Right lobe of liver (tissue), 6 donors: Measurements from ENCODE around the gene CKAP5. TPM values are rescaled to one million over a fixed set of nuclear protein-coding genes. Genes with fewer than 3 reads are reported as not detected.

Experiments
- ATAC-seq, 4 donors: fragments of 200-7000 bp; cut with Tn5 transposase; one replicate each; pipeline ENCODE4 v1.9.1; 2020; ENCODE audit warnings: mild to moderate bottlenecking in 4 of 4, moderate library complexity in 4 of 4
- DNase-seq, 3 donors: peaks; one replicate each; pipeline ENCODE4 v3.0.0-alpha.2; 2020
- H3K27ac ChIP-seq, 3 donors: fragments of 200-600 bp; one replicate each; pipeline ENCODE4 v1.8.0; 2022
- H3K27me3 ChIP-seq, 2 donors: fragments of 200-600 bp; one replicate each; pipeline ENCODE4 v1.8.0; 2022
- H3K36me3 ChIP-seq, 4 donors: fragments of 200-600 bp; sonication (generic) in 1 of 4; one replicate each; pipeline versions ENCODE4 v1.5.1 to v1.8.0; 2017 to 2022; ENCODE audit warnings: control low read depth in 1 of 4
- H3K4me1 ChIP-seq, 4 donors: fragments of 200-600 bp; sonication (generic) in 1 of 4; one replicate each; pipeline versions ENCODE4 v1.5.1 to v1.8.0; 2017 to 2022; ENCODE audit warnings: control low read depth in 1 of 4
- H3K4me3 ChIP-seq, 3 donors: fragments of 200-600 bp; one replicate each; pipeline ENCODE4 v1.8.0; 2022
- H3K9me3 ChIP-seq, 4 donors: fragments of 200-600 bp; sonication (generic) in 1 of 4; one replicate each; pipeline versions ENCODE4 v1.5.1 to v1.8.0; 2017 to 2022; ENCODE audit warnings: control low read depth in 1 of 4
- POLR2A ChIP-seq: fragments of 450-650 bp; IDR thresholded peaks from one replicate; pipeline ENCODE4 v1.6.1; 2017; ENCODE audit warnings: antibody characterized with exemption, mild to moderate bottlenecking
- WGBS: methylation state at CpG from one replicate; pipeline ENCODE4 v1.1.6; 2018; ENCODE audit warnings: low coverage, low lambda C conversion rate; ENCODE audit not compliant: insufficient coverage; ENCODE audit errors: missing lambda C conversion rate; 5-methylcytosine and 5-hydroxymethylcytosine counted together
- intact Hi-C, 2 donors: fragments of 100-400 bp; cut with DNase I; formaldehyde crosslinking; loops; one replicate each; pipeline versions ENCODE4 v1.11.2 to v1.14.1; 2022
- total RNA-seq, 6 experiments: library from RNA; depleted of rRNA in 2 of 6; stranded (reverse); fragments of >200 nt in 2 of 6; fragmentation: NEBNext Ultra II Directional in 3 of 6; extraction: Animal tissue kit (Norgen Biotek cat#: 25700) in 3 of 6; gene quantifications; one replicate each; pipeline versions ENCODE4 v1.1.0 to v1.2.4, GENCODE V29; 2016 to 2023
- TF ChIP-seq, protein P1 (sequence below), 4 donors: fragments of 200-600 bp in 3 of 4; fragments of 450-650 bp in 1 of 4; IDR thresholded peaks; one replicate each; pipeline versions ENCODE4 v1.5.1 to v1.8.0; 2016 to 2022; ENCODE audit warnings: antibody characterized with exemption in 4 of 4, mild to moderate bottlenecking in 2 of 4
- donor health status: DM: no; HTN: yes; CAD: no.
- donor health status: DM: no; HTN: no; CAD: no.
- donor health status: DM: no; HTN: no; CAD: no.
- donor health status: DM: no; HTN: yes; CAD: no.
- donor health status: DM: no; HTN: yes; CAD: no.

Gene CKAP5
- total RNA-seq, 6 experiments from 2014 or later, result 12.9 to 30.2 (median 21.2) TPM

DNA sequence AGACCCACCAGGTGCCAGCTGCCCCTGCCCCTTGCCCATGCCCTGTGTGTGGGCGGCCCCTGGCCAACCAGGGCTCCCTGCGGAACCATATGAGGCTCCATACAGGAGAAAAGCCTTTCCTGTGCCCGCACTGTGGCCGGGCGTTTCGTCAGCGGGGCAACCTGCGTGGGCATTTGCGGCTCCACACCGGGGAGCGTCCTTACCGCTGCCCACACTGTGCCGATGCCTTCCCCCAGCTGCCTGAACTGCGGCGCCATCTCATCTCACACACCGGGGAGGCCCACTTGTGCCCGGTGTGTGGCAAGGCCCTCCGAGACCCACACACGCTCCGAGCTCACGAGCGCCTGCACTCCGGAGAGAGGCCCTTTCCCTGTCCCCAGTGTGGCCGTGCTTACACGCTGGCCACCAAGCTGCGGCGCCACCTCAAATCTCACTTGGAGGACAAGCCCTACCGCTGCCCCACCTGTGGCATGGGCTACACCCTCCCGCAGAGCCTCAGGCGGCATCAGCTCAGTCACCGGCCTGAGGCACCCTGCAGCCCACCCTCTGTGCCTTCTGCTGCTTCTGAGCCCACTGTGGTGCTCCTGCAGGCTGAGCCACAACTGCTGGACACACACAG, 140.9 kb downstream of the CKAP5 start:
- Histone ChIP-seq H3K9me3 (no peaks in the 10 kb centered on the region), H3K36me3 (peaks cover 6 to 47% (median 21%) of the 10 kb centered on the region in 4 donors), H3K4me1 (peaks cover 0 to 13% (median 7%) of the 10 kb centered on the region in 4 donors), H3K4me3 (no peak overlapping the region), H3K27me3 (no peaks in the 10 kb centered on the region), H3K27ac (no peak overlapping the region)
- 95% methylated on average over 7 of the region's 31 CpGs for WGBS
- intact Hi-C loops, result no loop called here
- ATAC-seq (no peak), DNase-seq (no peak)
- TF ChIP-seq POLR2A, result no peak
- TF ChIP-seq, protein P1, sequence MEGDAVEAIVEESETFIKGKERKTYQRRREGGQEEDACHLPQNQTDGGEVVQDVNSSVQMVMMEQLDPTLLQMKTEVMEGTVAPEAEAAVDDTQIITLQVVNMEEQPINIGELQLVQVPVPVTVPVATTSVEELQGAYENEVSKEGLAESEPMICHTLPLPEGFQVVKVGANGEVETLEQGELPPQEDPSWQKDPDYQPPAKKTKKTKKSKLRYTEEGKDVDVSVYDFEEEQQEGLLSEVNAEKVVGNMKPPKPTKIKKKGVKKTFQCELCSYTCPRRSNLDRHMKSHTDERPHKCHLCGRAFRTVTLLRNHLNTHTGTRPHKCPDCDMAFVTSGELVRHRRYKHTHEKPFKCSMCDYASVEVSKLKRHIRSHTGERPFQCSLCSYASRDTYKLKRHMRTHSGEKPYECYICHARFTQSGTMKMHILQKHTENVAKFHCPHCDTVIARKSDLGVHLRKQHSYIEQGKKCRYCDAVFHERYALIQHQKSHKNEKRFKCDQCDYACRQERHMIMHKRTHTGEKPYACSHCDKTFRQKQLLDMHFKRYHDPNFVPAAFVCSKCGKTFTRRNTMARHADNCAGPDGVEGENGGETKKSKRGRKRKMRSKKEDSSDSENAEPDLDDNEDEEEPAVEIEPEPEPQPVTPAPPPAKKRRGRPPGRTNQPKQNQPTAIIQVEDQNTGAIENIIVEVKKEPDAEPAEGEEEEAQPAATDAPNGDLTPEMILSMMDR (IDR thresholded peaks at IDR 0.05), result no peak

DNA sequence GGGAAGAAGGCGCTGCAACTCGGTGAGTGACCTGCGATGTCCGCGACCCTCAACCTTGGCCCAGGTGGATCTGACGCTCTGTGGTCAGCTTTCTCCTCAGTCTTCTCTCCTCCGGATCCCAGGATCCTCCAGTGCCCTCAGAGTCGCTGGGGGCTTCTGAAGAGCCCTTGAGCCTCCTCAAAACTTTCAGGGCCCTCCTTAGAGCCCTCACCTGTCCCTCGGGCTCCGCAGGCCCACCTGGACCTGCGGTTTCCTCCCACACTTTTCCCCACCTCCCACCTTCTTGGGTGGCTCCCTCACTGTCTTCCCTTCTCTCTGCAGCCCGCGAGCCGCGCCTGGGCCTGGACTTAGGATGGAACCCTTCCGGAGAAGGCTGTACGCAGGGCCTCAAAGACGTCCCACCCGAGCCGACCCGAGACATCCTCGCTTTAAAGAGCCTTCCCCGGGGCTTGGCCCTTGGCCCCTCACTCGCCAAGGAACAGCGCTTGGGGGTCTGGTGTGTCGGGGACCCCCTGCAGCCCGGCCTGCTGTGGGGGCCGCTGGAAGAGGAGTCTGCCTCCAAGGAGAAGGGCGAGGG, 144.9 kb downstream of the CKAP5 start:
- Histone ChIP-seq H3K27ac (peak overlapping the region; percentile 84 to 94 (median 85)), H3K4me3 (peak overlapping the region; percentile 89 to 97 (median 95)), H3K36me3 (peaks cover 6 to 42% (median 21%) of the 10 kb centered on the region in 4 donors), H3K27me3 (no peaks in the 10 kb centered on the region), H3K9me3 (no peaks in the 10 kb centered on the region), H3K4me1 (peaks cover 0 to 47% (median 23%) of the 10 kb centered on the region in 4 donors)
- TF ChIP-seq, protein P1 (IDR thresholded peaks at IDR 0.05), result no peak
- ATAC-seq, result no peak
- intact Hi-C loops, result no loop called here
- under 1% methylated on average over 15 of the region's 29 CpGs for WGBS
- no peak for DNase-seq

DNA sequence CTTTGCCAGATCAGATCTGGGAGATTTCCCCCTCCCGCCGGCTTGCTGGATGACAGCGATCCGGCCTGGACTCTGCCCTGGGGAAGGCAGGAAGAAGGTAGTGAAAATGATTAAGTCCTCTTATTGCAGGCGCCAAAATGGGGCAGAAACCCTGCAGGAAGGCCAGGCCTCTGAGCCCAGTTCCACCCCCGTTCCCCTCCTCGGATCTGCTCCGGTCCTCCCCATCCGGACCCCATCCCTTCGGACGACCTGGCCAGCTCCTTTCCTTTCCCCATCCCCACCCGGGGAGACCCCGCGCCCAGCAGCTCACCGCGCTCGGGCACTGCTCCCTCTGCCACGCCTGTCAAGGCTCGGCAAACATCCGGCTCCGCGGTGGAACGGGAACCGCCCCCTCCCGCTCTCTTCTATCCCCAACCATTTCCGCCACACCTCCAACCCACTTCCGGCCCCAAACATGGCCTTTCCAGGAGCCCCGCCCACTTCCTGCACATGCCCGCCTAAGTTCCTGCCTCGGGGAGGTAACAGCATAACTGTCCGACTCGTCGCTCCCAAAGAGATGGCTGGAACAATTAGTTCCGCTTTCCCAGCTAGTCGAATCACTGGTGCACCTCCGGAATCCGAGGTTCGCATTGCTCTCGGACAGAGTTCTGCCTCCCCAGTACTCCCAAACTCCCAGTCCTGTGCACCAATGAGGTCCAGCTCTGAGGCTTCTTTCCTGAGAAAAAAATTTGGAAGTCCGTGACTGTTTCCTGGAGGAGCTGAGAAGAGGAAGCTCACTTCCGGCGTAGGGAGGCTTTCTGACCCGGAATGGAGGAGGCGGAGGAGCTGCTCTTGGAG, 145.6 kb downstream of the CKAP5 start, which contains the start of the genes ARHGAP1 and ZNF408:
Gene ARHGAP1 (minus strand): TSS at position 379 of the 837 bp plus-strand sequence. CDS start 4,512 bp downstream, outside the sequence.
Gene ZNF408 (plus strand): TSS at position 791 of the 837 bp plus-strand sequence. CDS start 17 bp downstream, at position 808.
- H3K27ac ChIP-seq, result peak within 1 kb of the TSS; percentile 84 to 94 (median 85)
- no peaks in the 10 kb centered on the region for H3K27me3 ChIP-seq
- H3K4me1 ChIP-seq, result peaks cover 0 to 54% (median 26%) of the 10 kb centered on the region in 4 donors
- peak within 1 kb of the TSS; percentile 89 to 97 (median 95) for H3K4me3 ChIP-seq
- H3K9me3 ChIP-seq, result no peaks in the 10 kb centered on the region
- WGBS, result 0% methylated on average over 30 of the region's 44 CpGs
- H3K36me3 ChIP-seq, result peaks cover 6 to 40% (median 20%) of the 10 kb centered on the region in 4 donors
- intact Hi-C loops, result no loop called here
- ATAC-seq (peak; percentile 88 to 94 (median 93)), DNase-seq (peak; percentile 99 to 100 (median 99))
- TF ChIP-seq POLR2A, result peak; percentile 92
- TF ChIP-seq, protein P1 (IDR thresholded peaks at IDR 0.05), result no peak

DNA sequence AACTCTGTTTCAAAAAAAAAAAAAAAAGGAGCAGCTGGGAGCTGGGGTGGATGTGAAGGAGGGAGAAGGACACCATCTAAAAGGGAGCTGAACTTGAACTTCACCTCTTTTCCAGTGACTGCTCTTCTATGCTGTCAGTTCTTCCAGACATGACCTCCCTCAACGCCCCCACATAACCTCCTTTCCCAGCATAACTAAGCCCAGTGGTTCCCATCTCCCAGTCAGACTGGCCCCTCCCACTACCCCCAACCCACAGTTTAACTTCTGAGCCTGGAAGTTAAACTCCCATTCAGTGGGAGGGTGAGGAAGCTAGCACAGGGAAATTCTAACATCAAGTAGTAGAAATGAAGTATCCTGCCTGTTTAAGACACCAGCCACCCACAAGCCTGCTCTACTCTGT, 147.5 kb downstream of the CKAP5 start:
- Histone ChIP-seq H3K9me3 (no peaks in the 10 kb centered on the region), H3K4me3 (no peak overlapping the region), H3K4me1 (peaks cover 0 to 56% (median 26%) of the 10 kb centered on the region in 4 donors), H3K36me3 (peaks cover 0 to 39% (median 18%) of the 10 kb centered on the region in 4 donors), H3K27ac (no peak overlapping the region), H3K27me3 (no peaks in the 10 kb centered on the region)
- WGBS, result 33% methylated on average over 1 of the region's 1 CpG
- ATAC-seq (no peak), DNase-seq (no peak)
- no peak for TF ChIP-seq POLR2A
- TF ChIP-seq, protein P1 (IDR thresholded peaks at IDR 0.05), result no peak
- intact Hi-C loops, result no loop called here
